HEK293 (cell line): ENCODE measurements around the gene CITED4.
"Not testable (repeated sequence)": the region's sequence is repeated elsewhere in the genome, so short reads cannot be mapped to it uniquely, and the experiment has no call there.

Experiments used
- CTCF ChIA-PET: fragments of 350-600 bp; formaldehyde crosslinking; extraction: SDS; loops from one replicate; lab custom pipeline; 2021; ENCODE audit warnings: antibody characterized with exemption; lab: Yijun Ruan, JAX
- POLR2A ChIA-PET: fragments of 300-600 bp; formaldehyde crosslinking; extraction: SDS; loops from one replicate; lab custom pipeline; 2020; ENCODE audit warnings: antibody characterized with exemption, inconsistent platforms; lab: Yijun Ruan, JAX
- H3K27ac ChIP-seq: fragments of 200-500 bp; sonication (Bioruptor generic); 2 replicates; pipeline ENCODE4 v1.5.1; 2014; ENCODE audit warnings: low read depth, low read length, control low read depth, inconsistent platforms; ENCODE audit errors: extremely low read depth
- H3K36me3 ChIP-seq, 2 experiments: fragments of 200-500 bp in 1 of 2; sonication (Bioruptor generic) in 1 of 2; 1 replicate in 1 of 2; 2 replicates in 1 of 2; pipeline ENCODE4 v1.5.1; 2014 to 2017; ENCODE audit warnings: inconsistent platforms in 2 of 2, low read length in 2 of 2; ENCODE audit not compliant: control insufficient read depth in 2 of 2, insufficient read depth in 1 of 2
- H3K4me1 ChIP-seq: fragments of 200-500 bp; sonication (Bioruptor generic); 2 replicates; pipeline ENCODE4 v1.5.1; 2014; ENCODE audit warnings: mild to moderate bottlenecking, low read length, inconsistent platforms; ENCODE audit not compliant: control insufficient read depth, insufficient read depth
- H3K4me3 ChIP-seq: 2 replicates; pipeline ENCODE4 v1.5.1; 2011; ENCODE audit warnings: low read depth, mild to moderate bottlenecking, control low read depth, low read length, moderate library complexity
- H3K9me3 ChIP-seq: fragments of 200-500 bp; sonication (Bioruptor generic); 2 replicates; pipeline ENCODE4 v1.5.1; 2014; ENCODE audit warnings: low read depth, low read length, inconsistent platforms; ENCODE audit not compliant: control insufficient read depth, insufficient read depth
- BCL11A ChIP-seq: fragments of 450-650 bp; formaldehyde crosslinking; IDR thresholded peaks from 2 replicates; pipeline ENCODE4 v1.5.1; 2016; ENCODE audit warnings: low read depth, missing biosample characterization, missing genetic modification characterization
- KLF9 ChIP-seq: fragments of 450-650 bp; formaldehyde crosslinking; IDR thresholded peaks from 2 replicates; pipeline ENCODE4 v1.5.1; 2016; ENCODE audit warnings: missing biosample characterization, missing genetic modification characterization, low read depth
- PBX3 ChIP-seq: sonication (generic); formaldehyde crosslinking; IDR thresholded peaks from 2 replicates; pipeline ENCODE4 v1.8.1; 2022; ENCODE audit warnings: mild to moderate bottlenecking, moderate library complexity, missing genetic modification reagents
- PRDM6 ChIP-seq: fragments of 450-650 bp; formaldehyde crosslinking; IDR thresholded peaks from 2 replicates; pipeline ENCODE4 v1.5.1; 2017; ENCODE audit warnings: missing biosample characterization, missing genetic modification characterization
- SETDB1 ChIP-seq: IDR thresholded peaks from one replicate; pipeline ENCODE4 v1.6.1; 2017; ENCODE audit warnings: mild to moderate bottlenecking, low read length, moderate library complexity, mixed read lengths; ENCODE audit not compliant: insufficient read length
- TCF7L2 ChIP-seq: IDR thresholded peaks from 2 replicates; pipeline ENCODE4 v1.6.1; 2011; ENCODE audit warnings: low read depth, mild to moderate bottlenecking, inconsistent platforms, low read length, moderate library complexity, borderline replicate concordance
- WT1 ChIP-seq: fragments of 450-650 bp; formaldehyde crosslinking; IDR thresholded peaks from 2 replicates; pipeline ENCODE4 v1.5.1; 2016; ENCODE audit warnings: missing biosample characterization, missing genetic modification characterization
- ZNF10 ChIP-seq: fragments of 450-650 bp; formaldehyde crosslinking; IDR thresholded peaks from 2 replicates; pipeline ENCODE4 v1.5.1; 2017; ENCODE audit warnings: missing biosample characterization, missing genetic modification characterization
- ZNF112 ChIP-seq: fragments of 450-650 bp; formaldehyde crosslinking; IDR thresholded peaks from 2 replicates; pipeline ENCODE4 v1.5.0; 2017; ENCODE audit warnings: missing biosample characterization, missing genetic modification characterization
- ZNF184 ChIP-seq: fragments of 450-650 bp; IDR thresholded peaks from 2 replicates; pipeline ENCODE4 v1.5.1; 2018; ENCODE audit warnings: missing biosample characterization, mild to moderate bottlenecking, missing genetic modification characterization
- ZNF19 ChIP-seq: fragments of 450-650 bp; formaldehyde crosslinking; IDR thresholded peaks from 2 replicates; pipeline ENCODE4; 2016; ENCODE audit warnings: missing biosample characterization, missing genetic modification characterization, low read depth
- ZNF211 ChIP-seq: fragments of 450-650 bp; formaldehyde crosslinking; IDR thresholded peaks from 2 replicates; pipeline ENCODE4 v1.5.1; 2016; ENCODE audit warnings: low read depth, missing biosample characterization, missing genetic modification characterization
- ZNF214 ChIP-seq: fragments of 450-650 bp; formaldehyde crosslinking; IDR thresholded peaks from 2 replicates; pipeline ENCODE4 v1.5.1; 2017; ENCODE audit warnings: missing biosample characterization, mild to moderate bottlenecking, missing genetic modification characterization, borderline replicate concordance
- ZNF239 ChIP-seq: fragments of 450-650 bp; formaldehyde crosslinking; IDR thresholded peaks from 2 replicates; pipeline ENCODE4 v1.5.1; 2016; ENCODE audit warnings: missing biosample characterization, missing genetic modification characterization
- ZNF26 ChIP-seq: fragments of 450-650 bp; formaldehyde crosslinking; IDR thresholded peaks from 2 replicates; pipeline ENCODE4 v1.5.1; 2016; ENCODE audit warnings: missing biosample characterization, missing genetic modification characterization
- ZNF302 ChIP-seq: fragments of 450-650 bp; formaldehyde crosslinking; IDR thresholded peaks from 2 replicates; pipeline ENCODE4 v1.5.1; 2016; ENCODE audit warnings: missing biosample characterization, missing genetic modification characterization, low read depth
- ZNF354C ChIP-seq: fragments of 450-650 bp; formaldehyde crosslinking; IDR thresholded peaks from 2 replicates; pipeline ENCODE4 v1.5.1; 2016; ENCODE audit warnings: missing biosample characterization, missing genetic modification characterization, low read depth, borderline replicate concordance
- ZNF423 ChIP-seq: fragments of 450-650 bp; formaldehyde crosslinking; IDR thresholded peaks from 2 replicates; pipeline ENCODE4 v1.5.1; 2016; ENCODE audit warnings: missing biosample characterization, missing genetic modification characterization
- ZNF426 ChIP-seq: fragments of 450-650 bp; formaldehyde crosslinking; IDR thresholded peaks from 2 replicates; pipeline ENCODE4 v1.5.1; 2017; ENCODE audit warnings: missing biosample characterization, missing genetic modification characterization, mild to moderate bottlenecking, inconsistent platforms, moderate library complexity
- ZNF501 ChIP-seq: fragments of 450-650 bp; formaldehyde crosslinking; IDR thresholded peaks from 2 replicates; pipeline ENCODE4 v1.5.1; 2016; ENCODE audit warnings: missing biosample characterization, missing genetic modification characterization
- ZNF610 ChIP-seq: fragments of 450-650 bp; formaldehyde crosslinking; IDR thresholded peaks from 2 replicates; pipeline ENCODE4 v1.5.1; 2016; ENCODE audit warnings: missing biosample characterization, missing genetic modification characterization, borderline replicate concordance
- ZNF707 ChIP-seq: fragments of 450-650 bp; formaldehyde crosslinking; IDR thresholded peaks from 2 replicates; pipeline ENCODE4 v1.5.1; 2016; ENCODE audit warnings: missing biosample characterization, missing genetic modification characterization
- ZNF792 ChIP-seq: fragments of 450-650 bp; formaldehyde crosslinking; IDR thresholded peaks from 2 replicates; pipeline ENCODE4 v1.5.1; 2016; ENCODE audit warnings: missing biosample characterization, missing genetic modification characterization
- ZSCAN23 ChIP-seq: fragments of 450-650 bp; formaldehyde crosslinking; IDR thresholded peaks from 2 replicates; pipeline ENCODE4 v1.5.1; 2016; ENCODE audit warnings: missing biosample characterization, missing genetic modification characterization
- TF ChIP-seq, protein P1 (sequence below): fragments of 450-650 bp; formaldehyde crosslinking; IDR thresholded peaks from 2 replicates; pipeline ENCODE4; 2016; ENCODE audit warnings: missing biosample characterization, missing genetic modification characterization

CITED4 gene

GRCh38 chr1:40894858-40895257, 32.7 kb upstream of the CITED4 start:
- H3K36me3 ChIP-seq, CTCF ChIA-PET, H3K9me3 ChIP-seq, POLR2A ChIA-PET, H3K4me3 ChIP-seq, H3K27ac ChIP-seq, H3K4me1 ChIP-seq: not testable (repeated sequence)
- TF ChIP-seq ZNF707 (tag by site-specific recombination) = peak; percentile 98

DNA sequence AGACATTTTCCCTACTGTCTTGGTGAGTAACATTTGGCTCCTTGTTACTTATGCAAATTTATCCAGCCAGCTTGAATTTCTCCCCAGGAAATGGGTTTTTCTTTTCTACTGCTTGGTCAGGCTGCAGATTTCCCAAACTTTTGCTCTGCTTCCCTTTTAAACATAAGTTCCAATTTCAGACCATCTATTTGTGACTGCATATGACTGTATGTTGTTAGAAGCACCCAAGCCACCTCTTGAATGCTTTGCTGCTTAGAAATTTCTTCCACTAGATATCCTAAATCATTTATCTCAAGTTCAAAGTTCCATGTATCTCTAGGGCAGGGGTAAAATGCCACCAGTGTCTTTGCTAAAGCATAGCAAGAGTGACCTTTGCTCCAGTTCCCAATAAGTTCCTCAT, 32.3 kb upstream of the CITED4 start:
- H3K9me3 ChIP-seq = no peaks in the 10 kb centered on the region
- no peak overlapping the region for H3K27ac ChIP-seq
- H3K4me3 ChIP-seq = no peak overlapping the region
- no peaks in the 10 kb centered on the region for H3K4me1 ChIP-seq
- TF ChIP-seq ZNF19 (tag by site-specific recombination) (no peak), ZNF214 (tag by site-specific recombination) (no peak), PRDM6 (no peak), ZNF26 (tag by site-specific recombination) (no peak), ZSCAN23 (no peak), ZNF354C (tag by site-specific recombination) (no peak), TCF7L2 (no peak), ZNF426 (tag by site-specific recombination) (no peak), WT1 (tag by site-specific recombination) (no peak), ZNF302 (tag by site-specific recombination) (no peak), ZNF10 (tag by site-specific recombination) (no peak), ZNF792 (tag by site-specific recombination) (no peak)
- H3K36me3 ChIP-seq = no peaks in the 10 kb centered on the region
- POLR2A ChIA-PET = no interaction called here
- CTCF ChIA-PET = interaction anchor here (1.1 kb wide), 1 partner anchor 58 kb away, joined by 4 read pairs; no protein-coding TSS in a partner anchor

GRCh38 chr1:40893946-40894345, 31.8 kb upstream of the CITED4 start:
- no peaks in the 10 kb centered on the region for H3K9me3 ChIP-seq
- TF ChIP-seq SETDB1 (peak; percentile 61), KLF9 (tag by site-specific recombination) (no peak)
- TF ChIP-seq, all 188 proteins: peak for 1
- Histone ChIP-seq H3K36me3 (no peaks in the 10 kb centered on the region), H3K4me3 (no peak overlapping the region), H3K4me1 (no peaks in the 10 kb centered on the region), H3K27ac (no peak overlapping the region)
- POLR2A ChIA-PET = no interaction called here
- CTCF ChIA-PET = interaction anchor here (1.1 kb wide), 1 partner anchor 59 kb away, joined by 4 read pairs; no protein-coding TSS in a partner anchor

- ChIA-PET CTCF (no interaction called here), POLR2A (no interaction called here)
- Histone ChIP-seq H3K4me3 (no peak overlapping the region), H3K4me1 (no peaks in the 10 kb centered on the region), H3K36me3 (no peaks in the 10 kb centered on the region), H3K27ac (no peak overlapping the region), H3K9me3 (no peaks in the 10 kb centered on the region)
- TF ChIP-seq ZNF501 = no peak
- TF ChIP-seq BCL11A (tag by site-specific recombination) = no peak
- TF ChIP-seq ZNF10 (tag by site-specific recombination) = no peak
- TF ChIP-seq ZNF112 (tag by site-specific recombination) = no peak
- TF ChIP-seq ZNF184 = no peak
- no peak for TF ChIP-seq ZNF211
- no peak for TF ChIP-seq PBX3 (CRISPR knock-in tag)
- TF ChIP-seq, protein P1, sequence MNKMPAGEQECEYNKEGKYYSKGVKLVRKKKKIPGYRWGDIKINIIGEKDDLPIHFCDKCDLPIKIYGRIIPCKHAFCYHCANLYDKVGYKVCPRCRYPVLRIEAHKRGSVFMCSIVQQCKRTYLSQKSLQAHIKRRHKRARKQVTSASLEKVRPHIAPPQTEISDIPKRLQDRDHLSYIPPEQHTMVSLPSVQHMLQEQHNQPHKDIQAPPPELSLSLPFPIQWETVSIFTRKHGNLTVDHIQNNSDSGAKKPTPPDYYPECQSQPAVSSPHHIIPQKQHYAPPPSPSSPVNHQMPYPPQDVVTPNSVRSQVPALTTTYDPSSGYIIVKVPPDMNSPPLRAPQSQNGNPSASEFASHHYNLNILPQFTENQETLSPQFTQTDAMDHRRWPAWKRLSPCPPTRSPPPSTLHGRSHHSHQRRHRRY (tag by site-specific recombination) = no peak
- TF ChIP-seq ZNF239 (tag by site-specific recombination) = no peak
- no peak for TF ChIP-seq ZNF610 (tag by site-specific recombination)
- no peak for TF ChIP-seq ZNF423 (tag by site-specific recombination)
Measured at GRCh38 chr1:40892354-40892753, 30.2 kb upstream of the CITED4 start.
